Parathyroid adenoma (tissue), 2 donors: ENCODE data around the gene OR52E4.

ENCODE experiments used
- H2AFZ ChIP-seq: fragments of 300-600 bp; sonication (generic); one replicate; pipeline ENCODE4 v1.7.0; 2017; ENCODE audit warnings: antibody characterized with exemption, mild to moderate bottlenecking
- H3K27ac ChIP-seq: fragments of 300-600 bp; sonication (generic); one replicate; pipeline ENCODE4 v1.7.0; 2017
- H3K27me3 ChIP-seq: fragments of 300-600 bp; sonication (generic); one replicate; pipeline ENCODE4 v1.7.0; 2017; ENCODE audit warnings: low read length; ENCODE audit not compliant: control insufficient read depth, insufficient read depth
- H3K36me3 ChIP-seq: fragments of 300-600 bp; sonication (generic); one replicate; pipeline ENCODE4 v1.7.0; 2017; ENCODE audit warnings: low read length; ENCODE audit not compliant: control insufficient read depth, insufficient read depth
- H3K4me1 ChIP-seq: fragments of 300-600 bp; sonication (generic); one replicate; pipeline ENCODE4 v1.7.0; 2017; ENCODE audit warnings: control low read depth
- H3K4me2 ChIP-seq: fragments of 300-600 bp; sonication (generic); one replicate; pipeline ENCODE4 v1.7.0; 2017; ENCODE audit warnings: low read length
- H3K4me3 ChIP-seq: fragments of 300-600 bp; sonication (generic); one replicate; pipeline ENCODE4 v1.7.0; 2017; ENCODE audit warnings: low read depth, low read length
- H3K79me2 ChIP-seq: fragments of 300-600 bp; sonication (generic); one replicate; pipeline ENCODE4 v1.7.0; 2017; ENCODE audit warnings: control low read depth
- H3K9ac ChIP-seq: fragments of 300-600 bp; sonication (generic); one replicate; pipeline ENCODE4 v1.7.0; 2017; ENCODE audit warnings: mild to moderate bottlenecking
- H3K9me3 ChIP-seq: fragments of 300-600 bp; sonication (generic); one replicate; pipeline ENCODE4 v1.7.0; 2017; ENCODE audit warnings: low read length; ENCODE audit not compliant: control insufficient read depth
- TF ChIP-seq, protein P1 (sequence below): fragments of 300-600 bp; sonication (generic); IDR thresholded peaks from one replicate; pipeline ENCODE4 v1.7.0; 2017; ENCODE audit warnings: antibody characterized with exemption, mild to moderate bottlenecking
- donor health status: primary hyperparathyroidism.

Gene OR52E4

DNA sequence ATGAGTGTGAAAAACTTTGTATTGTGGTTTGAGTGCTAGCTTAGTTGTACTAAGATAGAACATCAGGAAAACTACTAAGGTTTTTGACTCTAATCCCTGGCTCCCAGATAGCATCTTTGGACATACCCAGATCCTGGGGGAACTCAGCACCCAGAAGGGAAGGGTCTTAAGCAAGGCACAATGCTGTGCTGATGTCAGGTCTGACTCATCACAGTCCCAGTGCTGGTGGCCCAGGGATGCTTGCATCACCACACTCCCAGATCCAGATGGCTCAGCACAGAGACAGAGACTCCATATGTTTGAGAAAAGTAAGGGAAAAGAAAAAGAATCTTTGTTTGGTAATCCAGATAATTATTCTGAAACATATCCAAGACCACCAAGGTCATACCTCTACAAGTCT is 43.4 kb downstream of the OR52E4 start:
- TF ChIP-seq, protein P1, sequence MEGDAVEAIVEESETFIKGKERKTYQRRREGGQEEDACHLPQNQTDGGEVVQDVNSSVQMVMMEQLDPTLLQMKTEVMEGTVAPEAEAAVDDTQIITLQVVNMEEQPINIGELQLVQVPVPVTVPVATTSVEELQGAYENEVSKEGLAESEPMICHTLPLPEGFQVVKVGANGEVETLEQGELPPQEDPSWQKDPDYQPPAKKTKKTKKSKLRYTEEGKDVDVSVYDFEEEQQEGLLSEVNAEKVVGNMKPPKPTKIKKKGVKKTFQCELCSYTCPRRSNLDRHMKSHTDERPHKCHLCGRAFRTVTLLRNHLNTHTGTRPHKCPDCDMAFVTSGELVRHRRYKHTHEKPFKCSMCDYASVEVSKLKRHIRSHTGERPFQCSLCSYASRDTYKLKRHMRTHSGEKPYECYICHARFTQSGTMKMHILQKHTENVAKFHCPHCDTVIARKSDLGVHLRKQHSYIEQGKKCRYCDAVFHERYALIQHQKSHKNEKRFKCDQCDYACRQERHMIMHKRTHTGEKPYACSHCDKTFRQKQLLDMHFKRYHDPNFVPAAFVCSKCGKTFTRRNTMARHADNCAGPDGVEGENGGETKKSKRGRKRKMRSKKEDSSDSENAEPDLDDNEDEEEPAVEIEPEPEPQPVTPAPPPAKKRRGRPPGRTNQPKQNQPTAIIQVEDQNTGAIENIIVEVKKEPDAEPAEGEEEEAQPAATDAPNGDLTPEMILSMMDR = no peak
- no peaks in the 10 kb centered on the region for H3K36me3 ChIP-seq
- H3K9me3 ChIP-seq = no peaks in the 10 kb centered on the region
- no peak overlapping the region for H3K9ac ChIP-seq
- H3K4me1 ChIP-seq = no peaks in the 10 kb centered on the region
- no peaks in the 10 kb centered on the region for H3K79me2 ChIP-seq
- H3K27ac ChIP-seq = no peak overlapping the region
- H3K27me3 ChIP-seq = no peaks in the 10 kb centered on the region
- H3K4me3 ChIP-seq = no peak overlapping the region
- no peak overlapping the region for H3K4me2 ChIP-seq
- H2AFZ ChIP-seq = no peak overlapping the region

DNA sequence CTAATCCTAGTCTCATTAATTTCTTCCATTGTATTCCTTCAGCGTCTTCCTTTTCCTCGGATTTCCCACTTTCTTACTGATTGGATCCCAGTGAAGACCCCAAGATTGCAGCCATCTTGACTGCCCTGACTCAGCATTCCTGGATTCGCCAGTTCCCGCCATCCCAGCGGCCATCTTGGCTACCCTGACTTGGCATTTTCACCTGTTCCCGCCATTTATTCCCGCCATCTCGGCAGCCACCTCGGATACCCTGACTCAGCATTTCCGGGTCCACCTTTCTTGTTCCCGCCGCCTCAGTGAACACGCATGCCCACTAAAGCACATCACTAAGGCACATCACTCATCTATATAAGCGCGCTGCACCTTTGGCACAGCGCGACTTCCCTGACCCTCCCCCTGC is 47.8 kb downstream of the OR52E4 start:
- TF ChIP-seq, protein P1 = no peak
- H3K9me3 ChIP-seq = no peaks in the 10 kb centered on the region

DNA sequence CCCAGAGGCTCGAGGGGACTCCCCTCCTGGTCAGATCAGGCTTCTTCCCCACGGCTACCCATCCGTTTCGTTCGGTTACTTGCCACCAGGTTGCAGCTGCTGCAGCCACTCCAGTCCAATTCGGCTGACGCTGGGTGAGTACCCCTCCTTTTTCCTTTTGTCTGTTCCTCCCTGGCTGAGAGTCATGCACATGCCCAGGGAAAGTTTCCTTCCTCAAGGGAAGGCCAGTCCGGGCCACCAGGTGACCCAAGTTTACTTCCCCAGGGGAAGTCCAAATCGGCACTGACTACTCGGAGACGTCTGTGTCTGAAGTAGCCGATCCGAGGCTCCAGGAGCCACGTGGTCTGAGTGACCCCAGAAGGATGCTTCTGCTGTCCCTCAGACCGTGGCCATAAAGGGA is 48.4 kb downstream of the OR52E4 start:
- Histone ChIP-seq H3K9ac (no peak overlapping the region), H3K9me3 (no peaks in the 10 kb centered on the region), H2AFZ (no peak overlapping the region), H3K4me1 (no peaks in the 10 kb centered on the region), H3K36me3 (no peaks in the 10 kb centered on the region), H3K4me3 (no peak overlapping the region), H3K4me2 (no peak overlapping the region), H3K79me2 (no peaks in the 10 kb centered on the region), H3K27me3 (no peaks in the 10 kb centered on the region), H3K27ac (no peak overlapping the region)
- TF ChIP-seq, protein P1 = no peak

More for the DNA sequence above, 47.8 kb downstream of the OR52E4 start:
- H3K4me3 ChIP-seq = no peak overlapping the region
- no peak overlapping the region for H3K9ac ChIP-seq
- no peaks in the 10 kb centered on the region for H3K36me3 ChIP-seq
- H3K27ac ChIP-seq = no peak overlapping the region
- no peaks in the 10 kb centered on the region for H3K27me3 ChIP-seq
- H3K4me2 ChIP-seq = no peak overlapping the region
- H3K4me1 ChIP-seq = no peaks in the 10 kb centered on the region
- no peaks in the 10 kb centered on the region for H3K79me2 ChIP-seq
- no peak overlapping the region for H2AFZ ChIP-seq

DNA sequence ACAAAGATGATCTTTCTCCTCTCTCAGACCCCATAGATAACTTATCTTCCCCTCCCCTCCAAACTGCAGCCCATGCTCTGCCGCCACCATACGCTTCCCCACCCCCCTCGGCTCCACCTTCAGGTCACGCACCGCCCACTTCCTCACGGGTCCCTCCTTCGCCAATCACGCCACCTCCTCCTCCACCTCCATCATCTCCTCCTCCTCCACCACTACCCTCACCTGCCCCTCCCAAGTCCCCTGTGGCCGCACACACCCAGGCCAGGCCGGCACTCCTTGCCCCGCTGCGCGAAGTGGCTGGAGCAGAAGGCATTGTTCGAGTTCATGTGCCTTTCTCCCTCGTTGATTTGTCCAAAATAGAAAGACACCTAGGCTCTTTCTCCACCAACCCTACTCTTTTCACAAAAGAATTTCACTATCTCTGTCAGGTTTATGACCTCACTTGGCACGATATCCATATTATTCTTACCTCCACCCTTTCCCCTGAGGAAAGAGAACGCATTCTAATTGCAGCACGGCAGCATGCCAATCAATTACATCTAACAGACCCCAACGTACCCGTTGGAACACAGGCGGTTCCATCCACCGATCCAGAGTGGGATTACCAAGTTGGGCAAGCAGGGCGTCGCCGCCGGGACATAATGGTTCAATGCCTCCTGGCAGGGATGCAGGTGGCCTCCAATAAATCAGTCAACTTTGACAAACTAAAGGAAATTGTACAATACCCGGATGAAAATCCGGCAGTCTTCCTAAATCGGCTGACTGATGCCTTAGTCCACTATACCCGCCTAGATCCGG is 49.3 kb downstream of the OR52E4 start:
- no peak overlapping the region for H3K4me2 ChIP-seq
- H3K36me3 ChIP-seq = no peaks in the 10 kb centered on the region
- H3K27ac ChIP-seq = no peak overlapping the region
- TF ChIP-seq, protein P1 = no peak
- H3K4me3 ChIP-seq = no peak overlapping the region
- H3K4me1 ChIP-seq = no peaks in the 10 kb centered on the region
- no peaks in the 10 kb centered on the region for H3K9me3 ChIP-seq
- H2AFZ ChIP-seq = no peak overlapping the region
- H3K27me3 ChIP-seq = no peaks in the 10 kb centered on the region
- no peaks in the 10 kb centered on the region for H3K79me2 ChIP-seq
- H3K9ac ChIP-seq = no peak overlapping the region

DNA sequence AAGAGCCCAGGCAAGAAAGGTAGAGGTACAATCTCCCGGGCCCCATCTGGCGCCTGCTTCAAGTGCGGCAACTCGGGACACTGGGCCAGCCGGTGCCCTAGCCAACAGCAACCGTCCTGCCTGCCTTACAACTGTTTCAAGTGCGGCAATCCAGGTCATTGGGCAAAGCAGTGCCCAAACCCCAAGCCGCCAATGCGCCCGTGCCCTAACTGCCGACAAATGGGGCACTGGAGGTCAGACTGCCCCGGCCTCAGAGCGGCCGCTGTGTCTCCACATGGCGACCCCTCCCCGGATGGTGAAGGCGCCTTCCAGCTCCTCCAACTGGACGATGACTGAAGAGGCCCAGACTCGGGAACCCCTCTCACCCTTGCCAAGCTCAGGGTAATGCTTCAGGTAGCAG is 50.2 kb downstream of the OR52E4 start:
- Histone ChIP-seq H3K9me3 (no peaks in the 10 kb centered on the region), H3K4me2 (no peak overlapping the region), H3K9ac (no peak overlapping the region), H3K79me2 (no peaks in the 10 kb centered on the region), H3K36me3 (no peaks in the 10 kb centered on the region), H3K4me3 (no peak overlapping the region), H3K4me1 (no peaks in the 10 kb centered on the region), H2AFZ (no peak overlapping the region), H3K27me3 (no peaks in the 10 kb centered on the region), H3K27ac (no peak overlapping the region)
- TF ChIP-seq, protein P1 = no peak
